ENCODE data around the gene FANCC.

DNA sequence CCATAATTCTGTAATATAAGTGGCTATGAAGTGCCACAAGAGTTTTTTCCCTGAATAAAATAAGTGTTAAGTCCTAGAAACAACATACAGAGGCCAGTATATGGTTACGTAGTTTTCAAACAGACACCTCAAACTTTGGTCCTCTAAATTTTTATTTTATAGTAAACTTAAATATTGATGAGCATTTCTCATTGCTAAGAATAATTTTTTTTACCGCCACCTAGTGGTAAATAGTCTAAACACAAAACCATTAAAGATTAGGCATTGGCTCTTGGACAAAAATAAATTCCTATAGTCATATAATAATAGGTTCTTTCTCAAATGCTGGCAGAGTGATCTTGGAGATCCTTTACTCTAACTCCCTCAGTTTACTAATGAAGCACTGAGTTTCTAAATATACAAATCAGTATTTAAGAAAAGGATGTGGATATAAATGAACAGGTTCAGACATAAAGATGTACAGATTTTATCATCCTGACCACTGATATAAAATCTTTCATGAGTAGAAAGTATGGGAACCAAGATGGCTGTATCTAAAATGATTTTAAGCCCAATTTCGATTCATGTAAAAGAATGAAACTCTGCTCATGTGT lies 136.2 kb downstream of the FANCC start:
- no peak for TF ChIP-seq L3MBTL2 (conservative IDR thresholded peaks at IDR 0.05)
- no peak for TF ChIP-seq ARNT (IDR thresholded peaks at IDR 0.05)
- no peak for TF ChIP-seq SP1 (IDR thresholded peaks at IDR 0.05)
- TF ChIP-seq HDGF (IDR thresholded peaks at IDR 0.05; ENCODE audit: borderline replicate concordance): no peak
- no peak for TF ChIP-seq FOXM1 (IDR thresholded peaks at IDR 0.05; ENCODE audit: borderline replicate concordance)
- no peak for TF ChIP-seq FOXA1 (IDR thresholded peaks at IDR 0.05)
- TF ChIP-seq CTBP1 (IDR thresholded peaks at IDR 0.05; ENCODE audit: borderline replicate concordance): no peak

All from HEK293T (cell line).